GM18526 (cell line): ENCODE measurements around the gene SEPTIN2.

ENCODE experiments used
- POLR2A ChIP-seq: IDR thresholded peaks from 3 replicates; pipeline ENCODE4 v1.6.1; 2011; ENCODE audit not compliant: insufficient read length; ENCODE audit errors: extremely low read depth

The SEPTIN2 gene

DNA sequence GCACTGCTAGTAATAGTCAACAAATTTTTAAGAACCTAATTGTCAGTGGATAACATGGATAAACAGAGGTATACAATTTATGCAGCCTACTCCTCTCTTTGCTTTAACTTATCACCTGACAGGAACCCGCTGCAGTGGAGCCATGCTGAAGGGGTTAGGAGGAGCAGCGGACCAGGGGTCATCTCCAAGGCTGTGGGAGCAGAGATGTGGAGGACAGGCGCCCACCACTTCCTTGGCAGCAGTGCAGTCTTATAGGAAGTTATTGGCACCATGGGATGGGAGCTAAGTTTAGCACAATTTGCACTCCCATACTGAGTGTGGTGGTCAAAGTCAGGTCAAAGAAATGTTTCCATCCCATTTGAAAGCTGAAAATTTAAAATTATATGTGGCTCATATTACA lies 35.9 kb upstream of the SEPTIN2 start:
- TF ChIP-seq POLR2A: no peak

DNA sequence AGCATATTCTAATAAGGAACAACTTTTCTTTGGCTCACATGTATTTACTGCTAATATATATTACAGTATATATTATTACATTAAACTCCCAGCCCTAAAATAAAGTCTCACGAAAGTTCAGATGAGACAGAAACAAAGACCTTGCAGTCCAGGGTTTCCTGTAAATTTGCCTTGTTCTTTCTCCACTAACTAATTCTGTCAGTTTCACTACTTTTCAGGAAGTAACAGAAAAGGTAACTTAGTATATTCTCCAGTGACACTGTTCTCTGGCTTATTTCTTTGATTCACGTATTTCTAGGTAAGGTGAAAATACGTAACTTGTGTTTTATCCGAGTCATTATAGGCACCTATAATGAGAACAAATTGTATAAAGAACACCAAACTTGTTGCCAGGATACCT lies 35.4 kb upstream of the SEPTIN2 start:
- TF ChIP-seq POLR2A: no peak

- no peak for TF ChIP-seq POLR2A
Measured at GRCh38 chr2:241282555-241282954, 33.2 kb upstream of the SEPTIN2 start.

DNA sequence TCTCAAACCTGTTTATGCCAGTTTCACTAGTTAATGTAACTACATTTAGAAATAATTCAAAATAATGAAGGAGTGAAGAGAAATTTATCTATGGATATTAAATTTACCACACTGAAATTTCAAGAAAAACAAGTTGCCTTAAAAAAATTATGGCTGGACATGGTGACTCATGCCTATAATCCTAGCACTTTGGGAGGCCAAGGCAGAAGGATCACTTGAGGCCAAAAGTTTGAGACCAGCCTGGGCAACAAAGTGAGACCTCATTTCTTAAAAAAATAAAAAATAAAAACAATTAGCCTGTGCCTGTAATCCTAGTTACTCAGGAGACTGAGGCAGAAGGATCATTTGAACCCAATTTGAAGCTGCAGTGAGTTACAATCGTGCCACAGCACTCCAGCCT lies 30.1 kb upstream of the SEPTIN2 start:
- TF ChIP-seq POLR2A: no peak

DNA sequence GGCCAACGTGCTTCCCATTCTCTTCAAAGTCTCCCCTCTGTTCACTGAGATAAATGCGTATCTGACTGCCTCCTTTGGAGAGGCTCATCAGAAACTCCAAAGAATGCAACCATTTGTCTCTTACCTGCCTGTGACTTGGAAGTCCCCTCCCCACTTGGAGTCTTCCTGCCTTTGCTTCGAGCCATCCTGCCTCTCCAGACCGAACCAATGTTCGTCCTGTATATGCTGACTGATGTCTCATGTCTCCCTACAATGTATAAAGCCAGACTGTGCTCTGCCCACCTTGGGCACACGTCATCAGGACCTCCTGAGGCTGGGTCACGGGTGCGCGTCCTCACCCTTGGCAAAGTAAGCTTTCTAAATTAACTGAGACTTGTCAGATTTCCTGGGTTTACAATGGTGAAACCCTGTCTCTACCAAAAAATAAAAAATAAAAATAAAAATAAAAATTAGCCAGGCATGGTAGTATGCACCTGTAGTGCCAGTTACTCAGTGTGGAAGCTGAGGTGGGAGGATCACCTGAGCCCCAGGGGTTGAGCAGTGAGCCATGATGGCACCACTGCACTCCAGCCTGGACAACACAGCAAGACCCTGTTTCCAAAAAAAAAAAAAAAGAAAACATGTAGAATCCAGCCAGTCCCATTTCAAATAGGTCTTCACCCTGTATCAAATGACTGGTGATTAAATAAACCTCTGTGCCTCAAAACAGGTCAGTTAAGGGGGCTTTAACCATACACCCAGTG lies 29.2 kb upstream of the SEPTIN2 start:
- no peak for TF ChIP-seq POLR2A

DNA sequence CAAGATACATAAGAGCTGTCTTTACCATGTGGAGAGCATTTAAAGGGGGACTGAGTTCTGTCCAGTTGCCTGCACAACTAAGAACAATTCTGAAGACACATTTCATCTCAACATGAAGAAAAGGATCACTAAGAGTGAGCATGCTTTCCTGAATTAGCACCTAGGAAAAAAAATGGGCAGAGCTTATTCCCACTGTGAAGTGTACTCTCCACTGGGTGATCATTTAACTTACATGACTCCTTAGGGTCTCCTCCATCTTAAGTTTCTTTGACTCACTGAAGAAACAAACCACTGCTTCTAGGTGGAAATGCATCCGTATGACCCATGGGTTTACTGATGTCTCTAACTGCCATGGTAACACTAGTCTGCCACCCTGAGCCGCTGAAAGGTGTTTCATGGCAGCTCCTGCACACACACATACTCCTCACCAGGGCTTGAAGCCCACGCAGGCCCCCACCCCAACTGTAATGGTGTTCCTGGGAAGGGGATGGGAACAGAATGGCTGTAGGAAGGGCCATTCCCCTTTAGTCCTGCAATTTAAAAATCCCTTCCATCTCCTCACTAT lies 27.3 kb upstream of the SEPTIN2 start:
- TF ChIP-seq POLR2A: no peak

DNA sequence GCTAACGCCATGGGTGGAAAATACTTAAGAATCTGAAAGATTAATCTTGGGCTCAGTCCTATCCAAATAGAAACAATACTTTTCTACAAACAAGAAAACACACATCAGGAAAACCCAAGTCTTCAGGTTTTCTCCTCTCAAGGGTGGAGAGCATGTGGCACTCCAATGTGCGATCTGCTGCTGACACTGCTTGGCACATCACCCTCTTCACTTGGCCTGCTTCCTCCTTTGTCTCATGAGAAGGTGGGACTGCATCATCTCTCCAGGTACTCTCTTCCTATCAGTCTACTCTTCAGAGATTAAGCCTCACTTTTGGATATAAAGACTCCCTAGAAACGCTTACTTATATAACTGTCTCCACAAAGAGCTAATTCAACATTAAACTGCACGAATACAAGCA lies 26.7 kb upstream of the SEPTIN2 start:
- TF ChIP-seq POLR2A: no peak

GRCh38 chr2:241289597-241289996 lies 26.1 kb upstream of the SEPTIN2 start:
- no peak for TF ChIP-seq POLR2A

GRCh38 chr2:241291153-241291552 lies 24.6 kb upstream of the SEPTIN2 start:
- TF ChIP-seq POLR2A: no peak

GRCh38 chr2:241291977-241292376 lies 23.7 kb upstream of the SEPTIN2 start:
- no peak for TF ChIP-seq POLR2A

GRCh38 chr2:241295326-241296095 lies 20.2 kb upstream of the SEPTIN2 start:
- TF ChIP-seq POLR2A: no peak

DNA sequence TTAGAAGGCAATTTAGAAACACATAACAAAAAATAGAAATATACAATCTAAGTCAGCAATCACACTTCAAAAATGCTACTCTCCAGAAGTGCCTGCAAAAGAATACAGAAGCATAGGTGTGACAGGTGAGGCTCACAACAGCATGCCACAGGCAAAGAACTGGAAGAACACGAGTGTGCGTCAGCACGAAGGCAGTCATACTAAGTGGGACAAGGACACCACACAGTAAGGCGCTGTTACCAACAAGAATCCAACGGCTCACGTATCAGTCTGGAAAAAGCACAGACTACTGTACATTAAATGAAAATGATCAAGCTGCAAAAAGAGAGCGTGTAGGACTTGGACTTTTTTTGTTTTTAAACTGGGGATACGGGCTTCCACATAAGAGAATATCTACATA lies 19.0 kb upstream of the SEPTIN2 start:
- no peak for TF ChIP-seq POLR2A

- TF ChIP-seq POLR2A: no peak
Measured at GRCh38 chr2:241298673-241299072, 17.1 kb upstream of the SEPTIN2 start.

- TF ChIP-seq POLR2A: no peak
Measured at GRCh38 chr2:241300000-241300399, 15.7 kb upstream of the SEPTIN2 start.

GRCh38 chr2:241302083-241302482 lies 13.6 kb upstream of the SEPTIN2 start:
- TF ChIP-seq POLR2A: no peak
